GM12873 (cell line): ENCODE measurements around the gene CNKSR2.

Source experiments
- CTCF ChIP-seq: IDR thresholded peaks from 2 replicates; pipeline ENCODE4 v1.5.1; 2012; ENCODE audit warnings: low read depth, mild to moderate bottlenecking, moderate library complexity, low read length, control low read depth; ENCODE audit not compliant: insufficient read depth; ENCODE audit errors: missing control alignments

CNKSR2 gene

DNA sequence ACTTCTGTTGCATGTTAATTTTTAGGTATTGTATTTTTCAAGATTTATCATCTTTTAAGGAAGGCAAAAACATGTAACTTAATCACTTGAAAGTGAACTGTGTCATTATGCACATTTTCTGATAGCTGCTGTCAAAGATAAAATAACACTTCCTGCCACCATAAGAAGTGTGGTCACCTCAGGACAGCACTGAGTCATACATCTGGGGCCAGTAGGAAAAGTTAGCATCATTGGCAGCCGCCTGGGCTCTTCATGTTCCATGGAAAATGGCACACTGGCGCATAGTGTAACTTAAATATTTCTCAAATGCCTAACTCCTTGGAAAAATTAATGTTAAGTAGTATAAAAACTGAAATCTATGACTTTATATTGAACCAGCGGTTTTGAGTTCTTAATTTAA is 24.2 kb downstream of the CNKSR2 start:
- no peak for TF ChIP-seq CTCF

GRCh38 chrX:21400408-21401121 is 26.3 kb downstream of the CNKSR2 start:
- no peak for TF ChIP-seq CTCF

DNA sequence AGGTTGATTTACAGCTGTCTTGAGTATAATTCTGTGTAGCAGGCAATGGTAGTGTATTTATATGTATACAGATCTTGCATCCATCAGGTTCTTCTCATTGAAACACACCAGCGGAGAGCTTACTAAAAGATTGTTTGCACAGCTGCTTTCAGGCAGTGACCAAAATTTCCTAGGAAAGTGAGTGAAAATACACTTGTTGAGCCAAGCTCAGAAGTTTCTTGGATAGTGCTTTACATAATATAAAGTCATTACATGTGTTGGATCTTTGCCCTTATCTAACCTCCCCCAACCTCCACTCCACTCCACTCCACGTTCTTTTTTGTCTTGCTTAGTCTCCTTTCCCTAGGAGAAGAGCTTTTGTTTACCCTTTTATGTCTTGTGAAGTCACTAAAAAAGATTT is 34.1 kb downstream of the CNKSR2 start:
- TF ChIP-seq CTCF: no peak

- no peak for TF ChIP-seq CTCF
Observed at GRCh38 chrX:21408788-21409187, 34.6 kb downstream of the CNKSR2 start.

GRCh38 chrX:21412029-21412428 is 37.8 kb downstream of the CNKSR2 start:
- no peak for TF ChIP-seq CTCF

- TF ChIP-seq CTCF: no peak
Observed at GRCh38 chrX:21412883-21413282, 38.7 kb downstream of the CNKSR2 start.

- no peak for TF ChIP-seq CTCF
Observed at GRCh38 chrX:21427086-21427485, 52.9 kb downstream of the CNKSR2 start.

DNA sequence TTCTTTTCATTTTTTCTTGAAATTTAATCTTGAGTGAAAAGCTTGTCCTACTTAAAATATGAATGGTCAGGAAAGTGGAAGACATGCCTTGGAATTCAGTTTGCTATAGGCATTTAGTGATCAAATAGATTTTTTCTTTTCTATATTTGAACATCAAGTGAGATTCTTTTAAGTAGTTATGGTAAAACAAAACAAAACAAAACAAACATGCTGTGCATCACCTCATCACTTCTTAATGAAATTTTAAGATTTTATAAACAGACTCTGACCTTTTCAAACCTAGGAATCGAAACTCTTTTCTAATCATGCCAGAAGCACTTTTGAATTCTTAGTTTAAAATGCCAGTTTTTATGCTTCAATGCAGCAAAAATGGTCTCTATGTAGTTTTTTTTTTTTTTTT is 62.8 kb downstream of the CNKSR2 start:
- no peak for TF ChIP-seq CTCF
